Measurements from ENCODE around the gene KCNIP1.

DNA sequence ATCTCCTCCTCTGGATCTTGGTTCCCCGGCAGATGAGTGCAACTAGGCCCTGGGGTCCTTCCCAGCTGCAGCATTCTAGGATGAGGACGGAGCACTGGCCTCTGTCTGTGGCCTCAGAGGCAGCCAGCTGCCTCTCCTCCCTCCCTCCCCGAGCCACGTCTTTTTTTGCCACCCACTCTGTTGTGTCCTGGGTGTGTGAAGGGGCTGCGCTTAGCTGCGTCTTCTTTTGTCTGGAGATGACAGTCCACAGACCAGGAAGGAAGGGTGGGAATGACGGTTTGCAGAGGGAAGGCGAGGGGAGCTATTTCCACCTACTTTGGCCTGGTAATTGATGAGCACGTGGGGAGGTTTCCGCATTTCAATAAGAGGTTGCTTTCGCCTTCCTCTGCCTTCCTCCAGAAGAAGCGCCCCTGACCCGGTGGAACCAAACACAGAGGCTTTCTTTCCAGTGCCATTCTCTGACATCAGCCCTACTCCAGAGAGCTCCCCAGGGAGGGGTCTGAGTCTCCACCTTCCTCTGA is 245.2 kb downstream of the KCNIP1 start:
- no peak for TF ChIP-seq JUND (IDR thresholded peaks at IDR 0.05; ENCODE audit: low read depth, low read length)
- TF ChIP-seq ATF3 (IDR thresholded peaks at IDR 0.05; ENCODE audit: borderline replicate concordance, extremely low read depth, low read depth, low read length) = no peak
- TF ChIP-seq ZBTB33 (IDR thresholded peaks at IDR 0.05) = no peak
- no peak for TF ChIP-seq ATF2 (IDR thresholded peaks at IDR 0.05; ENCODE audit: low read length)
- TF ChIP-seq, protein P1, sequence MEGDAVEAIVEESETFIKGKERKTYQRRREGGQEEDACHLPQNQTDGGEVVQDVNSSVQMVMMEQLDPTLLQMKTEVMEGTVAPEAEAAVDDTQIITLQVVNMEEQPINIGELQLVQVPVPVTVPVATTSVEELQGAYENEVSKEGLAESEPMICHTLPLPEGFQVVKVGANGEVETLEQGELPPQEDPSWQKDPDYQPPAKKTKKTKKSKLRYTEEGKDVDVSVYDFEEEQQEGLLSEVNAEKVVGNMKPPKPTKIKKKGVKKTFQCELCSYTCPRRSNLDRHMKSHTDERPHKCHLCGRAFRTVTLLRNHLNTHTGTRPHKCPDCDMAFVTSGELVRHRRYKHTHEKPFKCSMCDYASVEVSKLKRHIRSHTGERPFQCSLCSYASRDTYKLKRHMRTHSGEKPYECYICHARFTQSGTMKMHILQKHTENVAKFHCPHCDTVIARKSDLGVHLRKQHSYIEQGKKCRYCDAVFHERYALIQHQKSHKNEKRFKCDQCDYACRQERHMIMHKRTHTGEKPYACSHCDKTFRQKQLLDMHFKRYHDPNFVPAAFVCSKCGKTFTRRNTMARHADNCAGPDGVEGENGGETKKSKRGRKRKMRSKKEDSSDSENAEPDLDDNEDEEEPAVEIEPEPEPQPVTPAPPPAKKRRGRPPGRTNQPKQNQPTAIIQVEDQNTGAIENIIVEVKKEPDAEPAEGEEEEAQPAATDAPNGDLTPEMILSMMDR (IDR thresholded peaks at IDR 0.05 in 2 of 3, conservative IDR thresholded peaks at IDR 0.05 in 1 of 3; ENCODE audit: control insufficient read depth in 2 of 3, extremely low read depth in 1 of 3, insufficient read depth in 1 of 3, low read depth in 3 of 3, low read length in 3 of 3) = no peak
- no peak for TF ChIP-seq POLR2AphosphoS5 (IDR thresholded peaks at IDR 0.05; ENCODE audit: low read length)
- no peak for TF ChIP-seq RAD51 (IDR thresholded peaks at IDR 0.05)
- TF ChIP-seq TAF1 (IDR thresholded peaks at IDR 0.05; ENCODE audit: borderline replicate concordance, low read depth, low read length) = no peak
- no peak for TF ChIP-seq JUNB (IDR thresholded peaks at IDR 0.05)
- TF ChIP-seq IRF3 (IDR thresholded peaks at IDR 0.05) = no peak
- no peak for TF ChIP-seq HDAC6 (IDR thresholded peaks at IDR 0.05; ENCODE audit: unreplicated experiment)
- no peak for TF ChIP-seq KDM1A (IDR thresholded peaks at IDR 0.05; ENCODE audit: borderline replicate concordance)
- no peak for TF ChIP-seq CEBPZ (IDR thresholded peaks at IDR 0.05; ENCODE audit: low read depth, low read length)

Measured in GM12878 (cell line).